Hepatocyte (in vitro differentiated cells): ENCODE measurements around the gene TMPRSS12.
"Not testable (repeated sequence)": the region's sequence is repeated elsewhere in the genome, so short reads cannot be mapped to it uniquely, and the experiment has no call there.

Experiments used
- EZH2 ChIP-seq: fragments of 200-600 bp; sonication (generic); IDR thresholded peaks from 2 replicates; pipeline ENCODE4 v1.6.1; 2016; ENCODE audit warnings: antibody characterized with exemption, mild to moderate bottlenecking, borderline replicate concordance
- EZH2phosphoT487 ChIP-seq: fragments of 200-600 bp; sonication (generic); IDR thresholded peaks from one replicate; pipeline ENCODE4 v1.6.1; 2018; ENCODE audit warnings: antibody characterized with exemption, mild to moderate bottlenecking, low read depth, moderate library complexity; ENCODE audit not compliant: unreplicated experiment, severe bottlenecking
- TF ChIP-seq, protein P1 (sequence below): fragments of 200-600 bp; sonication (generic); IDR thresholded peaks from 2 replicates; pipeline ENCODE4 v1.5.1; 2016; ENCODE audit warnings: antibody characterized with exemption, mild to moderate bottlenecking; ENCODE audit not compliant: poor library complexity

DNA sequence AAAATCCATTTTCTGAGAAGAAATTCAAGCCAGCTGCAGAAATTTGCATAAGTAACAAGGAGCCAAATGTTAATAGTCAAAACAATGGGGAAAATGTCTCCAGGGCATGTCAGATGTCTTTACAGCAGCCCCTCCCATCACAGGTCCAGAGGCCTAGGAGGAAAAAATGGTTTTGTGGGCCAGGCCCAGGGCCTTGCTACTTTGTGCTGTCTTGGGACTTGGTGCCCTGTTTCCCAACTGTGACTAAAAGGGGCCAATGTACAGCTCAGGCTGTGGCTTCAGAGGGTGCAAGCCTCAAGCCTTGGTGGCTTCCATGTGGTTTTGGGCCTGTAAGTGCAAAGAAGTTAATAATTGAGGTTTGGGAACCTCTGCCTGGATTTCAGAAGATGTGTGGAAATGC, 8.9 kb upstream of the TMPRSS12 start:
- not testable (repeated sequence) for TF ChIP-seq EZH2, EZH2phosphoT487
- TF ChIP-seq, protein P1, sequence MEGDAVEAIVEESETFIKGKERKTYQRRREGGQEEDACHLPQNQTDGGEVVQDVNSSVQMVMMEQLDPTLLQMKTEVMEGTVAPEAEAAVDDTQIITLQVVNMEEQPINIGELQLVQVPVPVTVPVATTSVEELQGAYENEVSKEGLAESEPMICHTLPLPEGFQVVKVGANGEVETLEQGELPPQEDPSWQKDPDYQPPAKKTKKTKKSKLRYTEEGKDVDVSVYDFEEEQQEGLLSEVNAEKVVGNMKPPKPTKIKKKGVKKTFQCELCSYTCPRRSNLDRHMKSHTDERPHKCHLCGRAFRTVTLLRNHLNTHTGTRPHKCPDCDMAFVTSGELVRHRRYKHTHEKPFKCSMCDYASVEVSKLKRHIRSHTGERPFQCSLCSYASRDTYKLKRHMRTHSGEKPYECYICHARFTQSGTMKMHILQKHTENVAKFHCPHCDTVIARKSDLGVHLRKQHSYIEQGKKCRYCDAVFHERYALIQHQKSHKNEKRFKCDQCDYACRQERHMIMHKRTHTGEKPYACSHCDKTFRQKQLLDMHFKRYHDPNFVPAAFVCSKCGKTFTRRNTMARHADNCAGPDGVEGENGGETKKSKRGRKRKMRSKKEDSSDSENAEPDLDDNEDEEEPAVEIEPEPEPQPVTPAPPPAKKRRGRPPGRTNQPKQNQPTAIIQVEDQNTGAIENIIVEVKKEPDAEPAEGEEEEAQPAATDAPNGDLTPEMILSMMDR = not testable (repeated sequence)
